Right lobe of liver (tissue), 4 donors: ENCODE data around the gene NCF2.

Source experiments
- CTCF ChIP-seq, 4 donors: fragments of 200-600 bp in 3 of 4; fragments of 450-650 bp in 1 of 4; IDR thresholded peaks; one replicate each; pipeline versions ENCODE4 v1.5.1 to v1.8.0; 2016 to 2022; ENCODE audit warnings: antibody characterized with exemption in 4 of 4, mild to moderate bottlenecking in 2 of 4
- POLR2A ChIP-seq: fragments of 450-650 bp; IDR thresholded peaks from one replicate; pipeline ENCODE4 v1.6.1; 2017; ENCODE audit warnings: antibody characterized with exemption, mild to moderate bottlenecking
- donor health status: DM: no; HTN: no; CAD: no.
- donor health status: DM: no; HTN: no; CAD: no.
- donor health status: DM: no; HTN: yes; CAD: no.

- TF ChIP-seq CTCF (IDR thresholded peaks at IDR 0.05) (no peak), POLR2A (no peak)
Observed at GRCh38 chr1:183596500-183596899, 6.2 kb upstream of the NCF2 start.
